A549 (cell line): ENCODE results near the gene CHPF. TPM values are rescaled to one million over a fixed set of nuclear protein-coding genes. Genes with fewer than 3 reads are reported as not detected.
A peak's percentile ranks its signal among the peaks of the same experiment; 100 is the strongest.

Experiments used
- ATAC-seq, 2 experiments: fragments of 200-7000 bp in 1 of 2; fragments of >200 bp in 1 of 2; cut with Nextera tagmentation in 1 of 2; cut with Tn5 transposase in 1 of 2; 3 replicates each; pipeline versions ENCODE4 v1.8.0 to v1.9.1; 2018 to 2020; ENCODE audit warnings: mild to moderate bottlenecking in 1 of 2, moderate library complexity in 1 of 2
- CTCF ChIA-PET: fragments of 300-600 bp; sonication (Branson Sonifier 250); formaldehyde crosslinking; extraction: SDS; loops from one replicate; lab custom pipeline; 2021; ENCODE audit warnings: antibody characterized with exemption, inconsistent platforms; lab: Yijun Ruan, JAX
- POLR2A ChIA-PET: fragments of 350-600 bp; formaldehyde crosslinking; extraction: SDS; loops from one replicate; lab custom pipeline; 2021; ENCODE audit warnings: antibody characterized with exemption, inconsistent platforms; lab: Yijun Ruan, JAX
- DNase-seq, 2 experiments: peaks; one replicate each; pipeline versions ENCODE4 v3.0.0 to v3.0.0-alpha.2; 2011 to 2016; ENCODE audit warnings: low read depth in 1 of 2, low spot score in 1 of 2
- FAIRE-seq: peaks from 2 replicates; lab custom pipeline; 2011; peaks lifted over from hg19 to GRCh38; lab: Jason Lieb, UNC
- H3K27ac ChIP-seq, 2 experiments: fragments of >200 bp; sonication (Bioruptor Twin); formaldehyde crosslinking; 3 replicates each; pipeline ENCODE4 v1.5.1; 2016 to 2017
- H3K4me1 ChIP-seq: fragments of >200 bp; sonication (Bioruptor Twin); formaldehyde crosslinking; 3 replicates; pipeline ENCODE4 v1.6.1; 2016
- H3K4me2 ChIP-seq: fragments of >200 bp; sonication (Bioruptor Twin); formaldehyde crosslinking; 3 replicates; pipeline ENCODE4 v1.6.1; 2016
- H3K4me3 ChIP-seq: fragments of >200 bp; sonication (Bioruptor Twin); formaldehyde crosslinking; 3 replicates; pipeline ENCODE4 v1.5.1; 2016
- H3K9me3 ChIP-seq: fragments of >200 bp; sonication (Bioruptor Twin); formaldehyde crosslinking; 3 replicates; pipeline ENCODE4 v1.6.1; 2016
- CBX2 ChIP-seq: fragments of 200-600 bp; sonication (generic); IDR thresholded peaks from 2 replicates; pipeline ENCODE4 v1.6.1; 2016; ENCODE audit warnings: low read depth, mild to moderate bottlenecking, borderline replicate concordance
- CEBPB ChIP-seq, 2 experiments: fragments of >200 bp in 1 of 2; sonication (Bioruptor Twin) in 1 of 2; formaldehyde crosslinking in 1 of 2; IDR thresholded peaks; 2 replicates each; pipeline ENCODE4 v1.6.1; 2012 to 2016
- CHD2 ChIP-seq: fragments of 150-350 bp; IDR thresholded peaks from 2 replicates; pipeline ENCODE4 v1.6.1; 2014; ENCODE audit warnings: low read length; ENCODE audit not compliant: partially characterized antibody
- CHD4 ChIP-seq: fragments of 200-600 bp; sonication (generic); IDR thresholded peaks from 2 replicates; pipeline ENCODE4 v1.6.1; 2016; ENCODE audit warnings: antibody characterized with exemption, mild to moderate bottlenecking, borderline replicate concordance
- E2F6 ChIP-seq: IDR thresholded peaks from 2 replicates; pipeline ENCODE4 v1.6.1; 2012; ENCODE audit warnings: low read depth, borderline replicate concordance
- EHMT2 ChIP-seq: fragments of 200-600 bp; sonication (generic); IDR thresholded peaks from 2 replicates; pipeline ENCODE4 v1.6.1; 2016; ENCODE audit warnings: antibody characterized with exemption, low read depth, mild to moderate bottlenecking, moderate library complexity
- FOXS1 ChIP-seq: fragments of 250-450 bp; sonication (Bioruptor Pico); IDR thresholded peaks from 2 replicates; pipeline ENCODE4 v1.5.0; 2020; ENCODE audit warnings: mild to moderate bottlenecking, moderate library complexity
- HDAC2 ChIP-seq: fragments of 200-600 bp; sonication (generic); IDR thresholded peaks from 2 replicates; pipeline ENCODE4 v1.6.1; 2016
- JUNB ChIP-seq: fragments of >200 bp; sonication (Bioruptor Twin); formaldehyde crosslinking; IDR thresholded peaks from 2 replicates; pipeline ENCODE4 v1.6.1; 2016
- MAFK ChIP-seq: fragments of 450-650 bp; IDR thresholded peaks from 2 replicates; pipeline ENCODE4 v1.6.1; 2014; ENCODE audit not compliant: partially characterized antibody
- MYC ChIP-seq: IDR thresholded peaks from 2 replicates; pipeline ENCODE4 v1.6.1; 2012; ENCODE audit warnings: mild to moderate bottlenecking, inconsistent platforms, low read length, improper control_type of control experiment, borderline replicate concordance
- NFE2L2 ChIP-seq: fragments of 150-350 bp; conservative IDR thresholded peaks from 2 replicates; pipeline ENCODE4 v1.6.1; 2014; ENCODE audit warnings: low read length
- NPAS2 ChIP-seq: fragments of 250-450 bp; sonication (Bioruptor Pico); IDR thresholded peaks from 2 replicates; pipeline ENCODE4 v1.8.0; 2022; ENCODE audit warnings: mild to moderate bottlenecking, moderate library complexity, borderline replicate concordance
- REST ChIP-seq: fragments of 200-600 bp; sonication (generic); IDR thresholded peaks from 2 replicates; pipeline ENCODE4 v1.6.1; 2016; ENCODE audit warnings: antibody characterized with exemption, mild to moderate bottlenecking, moderate library complexity
- SREBF2 ChIP-seq: fragments of 450-650 bp; IDR thresholded peaks from 2 replicates; pipeline ENCODE4 v1.6.1; 2014; ENCODE audit warnings: mild to moderate bottlenecking, moderate library complexity
- ZNF302 ChIP-seq: fragments of 250-450 bp; sonication (Bioruptor Pico); IDR thresholded peaks from 2 replicates; pipeline ENCODE4 v1.9.0; 2021; ENCODE audit warnings: inconsistent platforms, mild to moderate bottlenecking, moderate library complexity
- WGBS: methylation state at CpG from one replicate; pipeline ENCODE4 v1.1.6; 2017; ENCODE audit errors: missing lambda C conversion rate; 5-methylcytosine and 5-hydroxymethylcytosine counted together
- polyA plus RNA-seq, 4 experiments: library from polyadenylated mRNA; depleted of rRNA in 3 of 4; stranded (reverse); fragments of >200 nt; fragmentation: RNase III in 1 of 4; extraction: RNeasy Plus Mini Kit Qiagen cat#74134 plus additional on column Dnase treatment in 1 of 4; gene quantifications; 2 replicates in 3 of 4; 3 replicates in 1 of 4; pipeline ENCODE4 v1.2.3, GENCODE V29; 2011 to 2017
- TF ChIP-seq, protein P1 (sequence below): fragments of 450-650 bp; IDR thresholded peaks from 2 replicates; pipeline ENCODE4 v1.6.1; 2014; ENCODE audit warnings: antibody characterized with exemption
- TF ChIP-seq, protein P2 (sequence below): fragments of 150-350 bp; IDR thresholded peaks from 2 replicates; pipeline ENCODE4 v1.6.1; 2014; ENCODE audit warnings: low read depth, mild to moderate bottlenecking, low read length

The CHPF gene
- polyA plus RNA-seq, 2 of the 4 experiments (the other 2 are of a cell fraction): 9.0 to 14.8 TPM

DNA sequence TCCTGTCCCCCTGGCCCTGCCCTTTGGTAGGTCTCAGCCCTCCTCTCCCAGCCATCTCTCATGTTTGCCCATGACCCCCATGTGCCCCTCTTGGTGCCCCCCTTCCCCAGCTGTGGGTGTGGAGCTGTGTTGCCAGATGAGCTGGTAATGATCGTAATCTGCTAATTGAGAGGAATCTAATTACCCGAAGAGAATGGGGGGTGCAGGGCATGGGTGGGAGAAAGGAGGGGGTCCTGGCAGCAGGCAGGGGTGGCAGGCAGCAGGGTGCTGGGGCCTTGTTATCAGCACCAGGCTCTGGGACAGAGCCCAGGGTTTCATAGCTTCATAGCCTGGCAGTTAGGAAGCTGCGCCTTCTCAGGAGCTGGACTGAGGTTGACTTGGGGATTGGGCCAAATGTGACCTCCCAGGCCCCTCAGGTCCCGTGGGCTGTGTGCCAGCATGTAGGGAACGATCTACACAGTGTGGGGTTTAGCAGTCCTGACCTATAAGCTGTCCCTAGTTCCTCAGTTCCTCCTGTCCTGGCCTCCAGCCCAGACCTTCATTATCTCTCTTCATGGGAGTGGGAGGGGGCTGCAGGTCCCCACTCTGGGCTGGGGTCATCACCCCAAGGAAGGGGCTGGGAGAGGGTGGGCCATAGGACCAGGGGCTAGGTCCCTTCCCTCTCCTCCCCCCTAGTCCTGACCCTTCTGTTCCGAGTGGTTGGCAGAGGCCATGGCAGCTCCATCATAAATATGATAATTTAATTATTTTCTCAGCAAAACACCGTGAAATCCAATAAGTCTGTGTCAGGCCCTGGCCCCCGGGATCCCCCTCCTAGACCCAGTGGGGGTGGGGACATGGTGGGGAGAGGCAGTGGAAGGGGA, 35.8 kb downstream of the CHPF start:
- FAIRE-seq (no peak), DNase-seq (no peak), ATAC-seq (no peak)
- no peak overlapping the region for H3K4me3 ChIP-seq
- no peaks in the 10 kb centered on the region for H3K9me3 ChIP-seq
- no peak for TF ChIP-seq CHD2
- peak; percentile 49; the same call in 1 of the 2 replicates for TF ChIP-seq REST
- POLR2A ChIA-PET: interaction anchor here (1.3 kb wide), 1 partner anchor 10 kb away, joined by 9 read pairs; the partner anchor contains the start of gene GMPPA
- peaks cover 12% of the 10 kb centered on the region for H3K4me1 ChIP-seq
- H3K27ac ChIP-seq: no peak overlapping the region
- WGBS: 48% methylated on average over 8 of the region's 8 CpGs
- CTCF ChIA-PET: interaction anchor here (1.8 to 89.4 kb wide), 4 partner anchors 2 to 105 kb away, joined by 4 to 3291 read pairs (median 1652); partner anchors contain the start of genes ASIC4, CHPF, GMPPA and SPEG
- H3K4me2 ChIP-seq: no peak overlapping the region

- Histone ChIP-seq H3K4me2 (no peak overlapping the region), H3K27ac (no peak overlapping the region), H3K4me3 (no peak overlapping the region), H3K4me1 (peaks cover 12% of the 10 kb centered on the region), H3K9me3 (no peaks in the 10 kb centered on the region)
- no peak for DNase-seq
- CTCF ChIA-PET: interaction anchor here (1.8 to 89.4 kb wide), 4 partner anchors 1 to 105 kb away, joined by 4 to 3291 read pairs (median 1652); partner anchors contain the start of genes ASIC4, CHPF, GMPPA and SPEG
- WGBS: 83% methylated on average over 16 of the region's 17 CpGs
- FAIRE-seq: no peak
- TF ChIP-seq EHMT2: no peak
- TF ChIP-seq NFE2L2: no peak
- TF ChIP-seq HDAC2: no peak
- TF ChIP-seq CEBPB (IDR thresholded peaks at IDR 0.05): no peak
- no peak for TF ChIP-seq NPAS2 (CRISPR knock-in tag)
- TF ChIP-seq, protein P1, sequence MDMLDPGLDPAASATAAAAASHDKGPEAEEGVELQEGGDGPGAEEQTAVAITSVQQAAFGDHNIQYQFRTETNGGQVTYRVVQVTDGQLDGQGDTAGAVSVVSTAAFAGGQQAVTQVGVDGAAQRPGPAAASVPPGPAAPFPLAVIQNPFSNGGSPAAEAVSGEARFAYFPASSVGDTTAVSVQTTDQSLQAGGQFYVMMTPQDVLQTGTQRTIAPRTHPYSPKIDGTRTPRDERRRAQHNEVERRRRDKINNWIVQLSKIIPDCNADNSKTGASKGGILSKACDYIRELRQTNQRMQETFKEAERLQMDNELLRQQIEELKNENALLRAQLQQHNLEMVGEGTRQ: no peak
- no peak for TF ChIP-seq JUNB
- TF ChIP-seq CBX2: no peak
- no peak for TF ChIP-seq SREBF2
- no peak for TF ChIP-seq CHD4
- TF ChIP-seq MYC: no peak
- TF ChIP-seq MAFK: no peak
- TF ChIP-seq, protein P2, sequence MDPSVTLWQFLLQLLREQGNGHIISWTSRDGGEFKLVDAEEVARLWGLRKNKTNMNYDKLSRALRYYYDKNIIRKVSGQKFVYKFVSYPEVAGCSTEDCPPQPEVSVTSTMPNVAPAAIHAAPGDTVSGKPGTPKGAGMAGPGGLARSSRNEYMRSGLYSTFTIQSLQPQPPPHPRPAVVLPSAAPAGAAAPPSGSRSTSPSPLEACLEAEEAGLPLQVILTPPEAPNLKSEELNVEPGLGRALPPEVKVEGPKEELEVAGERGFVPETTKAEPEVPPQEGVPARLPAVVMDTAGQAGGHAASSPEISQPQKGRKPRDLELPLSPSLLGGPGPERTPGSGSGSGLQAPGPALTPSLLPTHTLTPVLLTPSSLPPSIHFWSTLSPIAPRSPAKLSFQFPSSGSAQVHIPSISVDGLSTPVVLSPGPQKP: no peak
- TF ChIP-seq FOXS1 (CRISPR knock-in tag): no peak
- no peak for TF ChIP-seq E2F6
- no peak for TF ChIP-seq ZNF302 (CRISPR knock-in tag)
- no peak for ATAC-seq
- POLR2A ChIA-PET: interaction anchor here (1.3 kb wide), 1 partner anchor 9 kb away, joined by 9 read pairs; the partner anchor contains the start of gene GMPPA
These were observed 36.6 kb downstream of the CHPF start for GRCh38 chr2:219506802-219507526.
